CD4-positive, alpha-beta T cell treated with Interferon alpha-2 for 1 hour (primary cell): ENCODE results near the gene KIAA0513.

Experiments used
- DNase-seq, 2 donors: peaks; one replicate each; pipeline ENCODE4 v3.0.0-alpha.2; 2020 to 2022

Gene KIAA0513

GRCh38 chr16:85005285-85006069 is 22.1 kb upstream of the KIAA0513 start:
- no peak for DNase-seq

- no peak for DNase-seq
Measured at GRCh38 chr16:85006639-85007038, 21.0 kb upstream of the KIAA0513 start.

- no peak for DNase-seq
Measured at GRCh38 chr16:85007496-85008214, 19.9 kb upstream of the KIAA0513 start.

GRCh38 chr16:85008271-85008670 is 19.3 kb upstream of the KIAA0513 start:
- DNase-seq = no peak

- no peak for DNase-seq
Measured at GRCh38 chr16:85010446-85010930, 17.1 kb upstream of the KIAA0513 start.

GRCh38 chr16:85010931-85011845 is 16.4 kb upstream of the KIAA0513 start, which contains the start of gene ZDHHC7:
TSS of gene ZDHHC7 (minus strand) at chr16:85011535. CDS start at chr16:84990618, 20,917 bp downstream.
- DNase-seq = peak; percentile 81 to 88

- no peak for DNase-seq
Measured at GRCh38 chr16:85011846-85012284, 15.7 kb upstream of the KIAA0513 start.

- DNase-seq = no peak
Measured at GRCh38 chr16:85014311-85014710, 13.3 kb upstream of the KIAA0513 start.

GRCh38 chr16:85015481-85016187 is 12.0 kb upstream of the KIAA0513 start:
- DNase-seq = no peak

- DNase-seq = peak; percentile 14 to 48
Measured at GRCh38 chr16:85017151-85017550, 10.4 kb upstream of the KIAA0513 start.

- no peak for DNase-seq
Measured at GRCh38 chr16:85017633-85018032, 10.0 kb upstream of the KIAA0513 start.

- DNase-seq = no peak
Measured at GRCh38 chr16:85018529-85019236, 8.9 kb upstream of the KIAA0513 start.

GRCh38 chr16:85019659-85020245 is 7.8 kb upstream of the KIAA0513 start:
- DNase-seq = no peak

- no peak for DNase-seq
Measured at GRCh38 chr16:85025781-85026653, 1.6 kb upstream of the KIAA0513 start.

- DNase-seq = no peak
Measured at GRCh38 chr16:85026703-85027102, 892 bp upstream of the KIAA0513 start.

GRCh38 chr16:85027958-85028684 is 526 bp downstream of the KIAA0513 start:
- DNase-seq = no peak

GRCh38 chr16:85028685-85029407 is 1.3 kb downstream of the KIAA0513 start:
- DNase-seq = peak; percentile 50 to 77

- peak; percentile 47 to 72 for DNase-seq
Measured at GRCh38 chr16:85029408-85029784, 1.8 kb downstream of the KIAA0513 start.

GRCh38 chr16:85029981-85030401 is 2.4 kb downstream of the KIAA0513 start:
- no peak for DNase-seq
